Psoas muscle (tissue), 8 donors: ENCODE measurements around the gene PPP3CA. TPM values are rescaled to one million over a fixed set of nuclear protein-coding genes. Genes with fewer than 3 reads are reported as not detected.

ENCODE experiments used
- ATAC-seq, 4 donors: fragments of 200-7000 bp; cut with Tn5 transposase; one replicate each; pipeline ENCODE4 v1.9.1; 2020; ENCODE audit warnings: moderate library complexity in 3 of 4, mild to moderate bottlenecking in 2 of 4
- DNase-seq, 2 donors: peaks; one replicate each; pipeline ENCODE4 v3.0.0-alpha.2; 2020
- H3K27ac ChIP-seq: fragments of 200-600 bp; one replicate; pipeline ENCODE4 v1.8.0; 2022
- H3K27me3 ChIP-seq, 3 donors: fragments of 200-600 bp in 1 of 3; one replicate each; pipeline versions ENCODE4 v1.6.1 to v1.8.0; 2013 to 2022; ENCODE audit warnings: low read length in 2 of 3, mild to moderate bottlenecking in 2 of 3, moderate library complexity in 1 of 3; ENCODE audit not compliant: insufficient read depth in 3 of 3
- H3K36me3 ChIP-seq, 2 donors: fragments of 200-600 bp in 1 of 2; one replicate each; pipeline versions ENCODE4 v1.6.1 to v1.8.0; 2013 to 2022; ENCODE audit warnings: low read depth in 1 of 2, mild to moderate bottlenecking in 1 of 2, moderate library complexity in 1 of 2; ENCODE audit not compliant: insufficient read depth in 1 of 2
- H3K4me1 ChIP-seq: fragments of 200-600 bp; one replicate; pipeline ENCODE4 v1.8.0; 2022
- H3K4me3 ChIP-seq: fragments of 200-600 bp; one replicate; pipeline ENCODE4 v1.8.0; 2022; ENCODE audit warnings: mild to moderate bottlenecking
- H3K9me3 ChIP-seq: fragments of 200-600 bp; one replicate; pipeline ENCODE4 v1.8.0; 2022
- WGBS, 3 donors: extraction: QIAGEN DNeasy Blood & Tissue Kit; methylation state at CpG; one replicate each; pipeline versions ENCODE4 v1.1.6 to v1.1.7; 2013; 5-methylcytosine and 5-hydroxymethylcytosine counted together
- intact Hi-C, 2 donors: fragments of 100-400 bp; cut with DNase I; formaldehyde crosslinking; loops; one replicate each; pipeline versions ENCODE4 v1.11.0 to v1.14.2; 2022
- polyA plus RNA-seq, 3 donors: library from polyadenylated mRNA; stranded (reverse); fragments of 200-250 nt; gene quantifications; one replicate each; pipeline ENCODE4 v1.2.3, GENCODE V29; 2013
- total RNA-seq, 4 donors: library from RNA; stranded (reverse); fragmentation: NEBNext Ultra II Directional in 2 of 4; extraction: Animal tissue kit (Norgen Biotek cat#: 25700) in 2 of 4; gene quantifications; one replicate each; pipeline versions ENCODE4 v1.2.1 to v1.2.4, GENCODE V29; 2021 to 2023
- TF ChIP-seq, protein P1 (sequence below): fragments of 200-600 bp; IDR thresholded peaks from one replicate; pipeline ENCODE4 v1.8.0; 2022; ENCODE audit warnings: antibody characterized with exemption
- donor health status: healthy with polysubstance abuse.
- donor health status: DM: no; HTN: no; CAD: no; lungs with moderate emphysema.
- donor health status: Bipolar disorder and iron deficiency.
- donor health status: healthy.
- donor health status: DM: yes; HTN: yes; CAD: no.
- donor health status: DM: no; HTN: no; CAD: no.
- donor health status: DM: no; HTN: no; CAD: no.
- donor health status: DM: yes; HTN: yes; CAD: no.

Gene PPP3CA
- total and polyA plus RNA-seq, 7 donors = 10.4 to 65.9 (median 32.6) TPM

GRCh38 chr4:101274888-101275752 lies 72.2 kb downstream of the PPP3CA start:
- DNase-seq (no peak), ATAC-seq (no peak)
- H3K9me3 ChIP-seq = no peaks in the 10 kb centered on the region
- H3K27ac ChIP-seq = no peak overlapping the region
- TF ChIP-seq, protein P1, sequence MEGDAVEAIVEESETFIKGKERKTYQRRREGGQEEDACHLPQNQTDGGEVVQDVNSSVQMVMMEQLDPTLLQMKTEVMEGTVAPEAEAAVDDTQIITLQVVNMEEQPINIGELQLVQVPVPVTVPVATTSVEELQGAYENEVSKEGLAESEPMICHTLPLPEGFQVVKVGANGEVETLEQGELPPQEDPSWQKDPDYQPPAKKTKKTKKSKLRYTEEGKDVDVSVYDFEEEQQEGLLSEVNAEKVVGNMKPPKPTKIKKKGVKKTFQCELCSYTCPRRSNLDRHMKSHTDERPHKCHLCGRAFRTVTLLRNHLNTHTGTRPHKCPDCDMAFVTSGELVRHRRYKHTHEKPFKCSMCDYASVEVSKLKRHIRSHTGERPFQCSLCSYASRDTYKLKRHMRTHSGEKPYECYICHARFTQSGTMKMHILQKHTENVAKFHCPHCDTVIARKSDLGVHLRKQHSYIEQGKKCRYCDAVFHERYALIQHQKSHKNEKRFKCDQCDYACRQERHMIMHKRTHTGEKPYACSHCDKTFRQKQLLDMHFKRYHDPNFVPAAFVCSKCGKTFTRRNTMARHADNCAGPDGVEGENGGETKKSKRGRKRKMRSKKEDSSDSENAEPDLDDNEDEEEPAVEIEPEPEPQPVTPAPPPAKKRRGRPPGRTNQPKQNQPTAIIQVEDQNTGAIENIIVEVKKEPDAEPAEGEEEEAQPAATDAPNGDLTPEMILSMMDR = no peak
- H3K27me3 ChIP-seq = no peaks in the 10 kb centered on the region
- H3K36me3 ChIP-seq = no peaks in the 10 kb centered on the region
- intact Hi-C loops = no loop called here
- WGBS, 3 donors = 78 to 80% (median 79%) methylated on average over 7 of the region's 7 CpGs
- H3K4me1 ChIP-seq = peaks cover 29% of the 10 kb centered on the region
- no peak overlapping the region for H3K4me3 ChIP-seq

- peaks cover 4% of the 10 kb centered on the region for H3K4me1 ChIP-seq
- H3K9me3 ChIP-seq = no peaks in the 10 kb centered on the region
- TF ChIP-seq, protein P1 = no peak
- no peaks in the 10 kb centered on the region for H3K27me3 ChIP-seq
- WGBS, 3 donors = 62 to 70% (median 67%) methylated on average over 2 of the region's 2 CpGs
- no peak overlapping the region for H3K4me3 ChIP-seq
- H3K36me3 ChIP-seq = no peaks in the 10 kb centered on the region
- no peak for ATAC-seq
- intact Hi-C loops = no loop called here
- DNase-seq = no peak
- H3K27ac ChIP-seq = no peak overlapping the region
Measured at GRCh38 chr4:101271516-101271915, 75.8 kb downstream of the PPP3CA start.

GRCh38 chr4:101269682-101270081 lies 77.6 kb downstream of the PPP3CA start:
- no peaks in the 10 kb centered on the region for H3K36me3 ChIP-seq
- H3K4me1 ChIP-seq = peaks cover 4% of the 10 kb centered on the region
- no peaks in the 10 kb centered on the region for H3K9me3 ChIP-seq
- 91 to 100% (median 97%) methylated on average over 1 of the region's 1 CpG for WGBS, 3 donors
- intact Hi-C loops = no loop called here
- no peaks in the 10 kb centered on the region for H3K27me3 ChIP-seq
- ATAC-seq (no peak), DNase-seq (no peak)
- TF ChIP-seq, protein P1 = no peak
- no peak overlapping the region for H3K4me3 ChIP-seq
- H3K27ac ChIP-seq = no peak overlapping the region

- Histone ChIP-seq H3K9me3 (no peaks in the 10 kb centered on the region), H3K4me1 (peaks cover 4% of the 10 kb centered on the region), H3K36me3 (no peaks in the 10 kb centered on the region), H3K4me3 (no peak overlapping the region), H3K27ac (no peak overlapping the region), H3K27me3 (no peaks in the 10 kb centered on the region)
- intact Hi-C loops = no loop called here
- DNase-seq (no peak), ATAC-seq (no peak)
- TF ChIP-seq, protein P1 = no peak
- WGBS, 3 donors = 66 to 88% (median 68%) methylated on average over 1 of the region's 1 CpG
Measured at GRCh38 chr4:101265816-101266172, 81.5 kb downstream of the PPP3CA start.
